Fibroblast of the conjunctiva (primary cell): ENCODE data around the gene RASGRF2.

ENCODE experiments used
- DNase-seq: peaks from one replicate; pipeline ENCODE4 v3.0.0-alpha.2; 2010; ENCODE audit warnings: low read depth

RASGRF2 gene

GRCh38 chr5:81205058-81205457 lies 244.9 kb downstream of the RASGRF2 start:
- no peak for DNase-seq

DNA sequence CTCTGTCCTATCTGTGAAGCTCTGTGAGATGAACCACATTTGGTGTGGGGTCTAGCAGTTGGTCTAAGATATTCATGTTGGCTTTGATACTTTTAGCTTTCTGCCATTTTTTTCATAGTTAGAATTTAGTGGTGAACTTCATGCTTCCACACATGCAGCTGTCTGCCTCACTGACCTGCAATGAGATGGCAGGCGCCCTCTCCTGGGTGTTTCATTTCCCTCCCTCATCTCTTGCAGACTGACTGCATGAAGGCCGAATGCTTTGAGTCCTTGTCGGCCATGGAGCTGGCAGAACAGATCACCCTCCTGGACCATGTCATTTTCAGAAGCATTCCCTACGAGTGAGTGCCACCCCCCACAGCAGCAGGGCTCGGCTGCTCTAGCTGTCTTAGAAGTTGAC lies 246.8 kb downstream of the RASGRF2 start:
- DNase-seq: no peak

DNA sequence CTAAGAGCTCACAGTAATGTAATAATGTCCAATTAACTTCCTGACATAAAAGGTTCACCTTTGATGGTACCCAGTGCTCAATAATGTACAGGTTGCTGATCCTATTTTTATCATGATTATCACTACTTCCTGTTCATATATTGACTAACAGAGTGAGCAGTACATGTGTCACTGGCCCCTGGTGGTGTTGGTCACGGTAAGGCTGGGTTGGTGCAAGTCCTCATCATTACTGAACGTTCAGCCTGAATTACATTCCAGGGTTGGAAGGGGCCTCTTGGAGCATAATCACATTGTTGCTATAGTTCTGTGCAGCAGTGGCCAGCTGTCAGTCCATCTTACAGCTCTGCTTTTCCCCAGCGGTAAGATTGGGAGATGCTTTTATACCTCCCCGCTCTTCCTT lies 248.7 kb downstream of the RASGRF2 start:
- DNase-seq: no peak

- no peak for DNase-seq
Observed at GRCh38 chr5:81209386-81209785, 249.2 kb downstream of the RASGRF2 start.

- no peak for DNase-seq
Observed at GRCh38 chr5:81209869-81210493, 249.8 kb downstream of the RASGRF2 start.

DNA sequence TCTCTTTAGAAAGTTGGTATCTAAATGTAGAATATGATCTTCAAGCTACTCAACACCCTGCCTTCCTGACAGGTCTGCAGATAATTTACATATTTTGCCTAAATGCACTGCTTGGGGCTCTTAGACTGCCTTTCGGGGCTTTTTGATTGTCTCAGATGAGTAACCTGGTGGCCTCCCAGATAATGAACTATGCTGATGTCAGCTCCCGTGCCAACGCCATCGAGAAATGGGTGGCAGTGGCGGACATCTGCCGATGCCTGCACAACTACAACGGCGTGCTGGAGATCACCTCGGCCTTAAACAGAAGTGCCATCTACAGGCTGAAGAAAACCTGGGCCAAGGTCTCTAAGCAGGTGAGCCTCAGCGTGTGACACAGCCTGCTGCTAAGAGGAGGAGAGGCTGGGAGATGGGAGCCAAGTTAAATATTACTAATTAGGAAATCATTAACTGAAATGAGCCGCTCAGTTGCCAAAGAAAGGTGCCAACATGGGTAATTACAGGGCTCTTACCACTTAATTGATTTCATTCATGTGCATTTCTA lies 252.1 kb downstream of the RASGRF2 start:
- no peak for DNase-seq

DNA sequence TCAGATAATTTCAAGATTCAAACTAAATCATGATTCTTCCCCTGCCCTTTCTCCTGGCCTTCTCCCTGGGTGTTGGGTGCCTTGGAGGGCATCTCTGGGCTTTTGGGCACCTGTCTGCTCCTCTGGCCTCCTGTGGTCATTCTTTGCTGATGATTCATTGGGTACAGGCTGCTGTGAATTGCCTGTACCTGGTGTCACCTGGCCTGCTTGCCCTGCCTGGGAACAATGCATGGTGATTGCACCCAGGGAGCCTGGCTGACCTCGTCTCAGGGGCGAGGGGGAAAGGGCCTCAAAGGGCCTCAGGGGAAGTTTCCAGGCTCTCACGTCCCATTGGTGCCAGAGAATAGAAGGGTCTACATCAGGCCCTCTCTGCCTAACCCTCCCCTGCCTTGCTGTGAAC lies 252.9 kb downstream of the RASGRF2 start:
- no peak for DNase-seq

DNA sequence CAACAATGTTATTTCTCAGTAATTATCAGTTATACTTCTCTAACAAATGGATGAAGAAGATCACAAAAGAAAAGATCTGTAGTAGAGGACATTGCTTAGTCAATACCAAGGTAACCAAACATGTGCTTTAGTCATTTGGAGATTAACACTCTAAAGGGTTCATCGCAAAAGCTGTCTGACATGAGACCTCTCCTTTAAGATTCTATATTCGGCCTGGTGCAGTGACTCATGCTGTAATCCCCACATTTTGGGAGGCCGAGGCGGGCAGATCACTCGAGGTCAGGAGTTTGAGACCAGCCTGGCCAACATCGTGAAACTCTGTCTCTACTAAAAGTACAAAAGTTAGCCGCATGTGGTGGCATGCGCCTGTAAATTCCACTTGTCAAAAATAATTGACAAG lies 254.7 kb downstream of the RASGRF2 start:
- no peak for DNase-seq

DNA sequence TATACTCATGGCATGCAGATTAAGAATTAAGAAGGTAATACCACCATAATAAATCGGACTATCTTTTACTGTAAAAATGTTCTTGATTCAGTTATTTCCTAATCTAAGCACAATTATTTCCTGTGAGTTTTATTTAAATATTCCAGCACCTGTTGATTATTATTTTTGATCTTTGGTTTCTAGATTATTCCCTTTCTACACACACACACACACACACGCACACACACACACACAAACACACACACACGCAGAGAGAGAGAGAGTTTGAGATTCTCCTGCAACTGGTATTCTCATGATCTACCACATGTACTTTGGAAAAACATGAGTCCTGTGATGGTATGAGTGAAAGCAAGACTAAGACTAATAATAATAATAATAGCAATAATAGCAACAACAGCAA lies 256.0 kb downstream of the RASGRF2 start:
- no peak for DNase-seq

DNA sequence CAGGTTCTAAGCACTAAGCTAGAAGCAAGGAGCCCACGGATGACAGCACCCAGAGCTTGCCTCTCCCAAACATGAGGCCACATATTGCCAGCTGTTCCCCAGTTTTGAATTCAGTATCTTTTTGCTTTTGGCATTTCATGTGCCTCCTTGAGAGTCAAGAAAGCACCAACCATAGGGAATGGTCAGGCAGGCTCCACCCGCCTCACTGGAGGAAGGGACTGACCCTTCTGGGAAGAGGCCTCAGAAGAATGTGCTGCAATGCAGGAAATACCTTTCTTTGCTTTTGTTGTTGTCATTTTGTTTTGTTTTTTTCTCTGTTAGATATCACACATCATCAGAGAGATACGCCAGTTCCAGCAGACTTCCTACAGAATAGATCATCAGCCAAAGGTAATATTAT lies 259.2 kb downstream of the RASGRF2 start:
- no peak for DNase-seq

GRCh38 chr5:81222285-81222684 lies 262.1 kb downstream of the RASGRF2 start:
- no peak for DNase-seq

DNA sequence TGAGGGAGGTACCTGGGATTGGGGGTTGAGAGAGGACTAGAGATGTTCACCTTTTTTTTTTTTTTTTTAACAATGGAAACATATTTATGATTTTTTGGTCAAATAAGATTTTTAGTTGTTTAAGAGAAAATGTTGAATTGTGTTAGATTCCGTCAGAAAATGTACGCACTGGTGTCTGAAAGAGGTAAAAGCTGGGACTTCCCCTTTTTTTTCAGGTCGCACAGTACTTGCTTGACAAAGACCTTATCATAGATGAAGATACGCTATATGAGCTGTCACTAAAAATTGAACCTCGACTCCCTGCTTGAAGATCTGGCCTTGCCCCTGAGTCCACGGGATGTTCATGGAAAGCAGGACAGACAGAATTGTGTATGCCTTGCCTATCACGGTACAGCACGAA lies 265.3 kb downstream of the RASGRF2 start:
- DNase-seq: no peak

DNA sequence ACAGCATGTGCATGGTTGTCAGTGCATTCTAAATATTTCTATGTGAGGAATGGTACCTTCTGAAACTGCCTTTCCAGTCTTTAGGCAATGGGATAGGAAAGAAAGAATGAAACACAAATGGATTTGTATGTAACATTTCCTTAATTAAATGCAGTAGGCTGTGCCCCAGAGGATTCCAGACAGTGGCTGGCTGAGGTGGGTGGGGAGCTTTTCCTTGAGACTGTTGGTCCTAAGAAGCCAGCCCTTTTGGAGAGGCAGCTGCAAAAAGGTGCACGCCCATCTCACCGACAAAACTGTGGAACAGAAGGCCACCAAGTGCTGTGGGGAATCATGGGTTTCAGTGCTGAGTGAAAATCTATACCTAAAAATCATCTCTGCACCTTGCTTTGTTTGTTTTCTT lies 266.1 kb downstream of the RASGRF2 start:
- DNase-seq: no peak

- DNase-seq: no peak
Observed at GRCh38 chr5:81226949-81227348, 266.8 kb downstream of the RASGRF2 start.

DNA sequence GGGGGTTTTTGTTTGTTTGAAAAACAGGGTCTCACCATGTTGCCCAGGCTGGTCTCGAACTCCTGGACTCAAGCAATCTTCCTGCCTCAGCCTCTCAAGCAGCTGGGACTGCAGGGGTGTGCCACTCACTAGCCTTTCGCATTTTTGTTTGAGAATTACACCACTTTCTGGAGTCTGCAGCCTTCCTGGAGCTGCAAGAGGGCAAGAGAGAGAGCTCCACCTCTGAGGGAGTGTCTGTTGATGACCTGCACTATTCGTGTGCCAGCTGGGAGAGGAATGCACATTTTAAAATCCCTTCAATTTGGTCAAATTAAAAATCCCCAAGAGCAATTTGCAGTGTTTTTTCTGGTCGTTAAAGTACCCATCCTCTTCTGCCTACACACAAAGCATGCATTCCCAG lies 267.9 kb downstream of the RASGRF2 start:
- no peak for DNase-seq

- DNase-seq: no peak
Observed at GRCh38 chr5:81230416-81230815, 270.3 kb downstream of the RASGRF2 start.

DNA sequence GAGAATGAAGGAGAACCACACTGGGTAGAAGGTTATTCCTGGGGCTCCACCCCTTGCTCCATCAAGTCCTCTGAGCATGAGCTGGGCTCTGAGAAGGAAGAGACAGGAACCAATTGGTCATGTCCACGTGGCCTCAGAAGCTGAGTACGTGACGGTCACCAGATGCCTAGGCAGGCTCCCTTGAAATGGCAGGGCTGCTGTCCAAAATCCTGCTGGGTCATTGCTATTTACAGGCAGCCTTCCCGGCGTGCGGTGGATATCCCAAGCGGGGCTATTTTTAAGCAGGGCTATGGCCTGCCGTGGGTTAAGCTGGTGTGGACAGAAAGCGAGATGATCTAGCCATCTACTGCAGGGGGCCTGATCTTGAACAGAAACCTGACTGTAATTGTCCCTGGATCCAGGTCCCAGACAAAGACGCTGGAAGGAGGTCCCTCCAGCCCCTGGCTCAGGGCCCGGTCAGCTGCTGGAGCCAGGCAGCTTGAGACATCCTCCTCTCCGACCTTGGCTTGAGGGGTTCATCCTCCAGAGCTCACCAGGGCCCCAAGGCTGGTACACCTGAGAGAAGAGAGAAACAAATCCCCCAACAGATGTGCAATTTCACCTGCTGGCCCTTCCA lies 272.4 kb downstream of the RASGRF2 start:
- DNase-seq: no peak

DNA sequence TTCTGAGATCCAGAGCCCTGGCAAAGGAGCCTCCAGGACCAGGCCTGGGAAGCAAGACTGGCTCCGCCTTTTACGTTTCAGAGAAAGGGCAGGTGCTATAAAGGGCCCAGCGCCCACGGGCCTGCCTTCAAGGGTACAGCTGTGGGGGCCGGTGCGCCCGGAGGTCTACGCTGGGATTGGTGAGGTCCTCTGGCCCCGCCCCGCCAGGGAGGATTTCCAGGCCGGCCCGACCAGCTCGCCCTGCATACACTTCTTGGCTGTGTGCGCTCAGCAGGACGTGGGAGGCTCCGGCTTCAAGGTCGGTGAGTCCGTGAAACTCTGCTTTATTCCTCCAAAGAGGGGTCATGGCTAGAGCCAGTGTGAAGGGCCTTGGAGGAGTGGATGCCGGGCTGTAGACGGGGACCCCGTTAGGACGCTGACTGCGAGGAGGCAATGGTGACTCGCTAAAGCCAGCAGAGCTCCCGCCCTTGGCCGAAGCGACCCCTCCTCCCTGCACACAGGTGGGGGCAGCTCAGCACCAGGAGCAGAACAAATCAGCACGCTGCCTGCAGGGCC lies 273.0 kb downstream of the RASGRF2 start, which contains the start of gene CKMT2:
Gene CKMT2, plus strand, starts transcription at position 243 of the 555 bp plus-strand sequence. CDS start 17,811 bp downstream, outside the sequence.
- DNase-seq: peak; percentile 8

DNA sequence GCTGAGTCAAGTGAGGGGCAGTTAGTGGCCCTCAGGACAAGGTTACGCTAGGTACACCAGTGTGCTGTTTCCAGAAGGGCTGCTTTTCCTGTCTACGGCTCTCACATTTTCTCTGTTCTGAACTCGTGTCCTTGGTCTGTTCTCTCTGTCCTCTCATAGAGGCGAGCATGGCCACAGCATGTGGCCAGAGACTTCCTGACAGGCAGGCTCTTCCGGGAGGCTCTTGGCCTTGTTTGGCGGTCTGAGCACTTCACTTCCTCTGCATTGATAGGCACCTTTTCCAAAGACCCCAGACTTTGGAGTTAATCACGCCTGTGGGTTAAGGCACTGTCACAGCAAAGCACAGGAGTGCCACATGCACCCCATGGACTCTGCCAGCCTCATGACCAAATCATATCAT lies 274.1 kb downstream of the RASGRF2 start:
- DNase-seq: no peak

GRCh38 chr5:81234801-81235200 lies 274.6 kb downstream of the RASGRF2 start:
- no peak for DNase-seq

- DNase-seq: no peak
Observed at GRCh38 chr5:81235287-81236072, 275.3 kb downstream of the RASGRF2 start.

DNA sequence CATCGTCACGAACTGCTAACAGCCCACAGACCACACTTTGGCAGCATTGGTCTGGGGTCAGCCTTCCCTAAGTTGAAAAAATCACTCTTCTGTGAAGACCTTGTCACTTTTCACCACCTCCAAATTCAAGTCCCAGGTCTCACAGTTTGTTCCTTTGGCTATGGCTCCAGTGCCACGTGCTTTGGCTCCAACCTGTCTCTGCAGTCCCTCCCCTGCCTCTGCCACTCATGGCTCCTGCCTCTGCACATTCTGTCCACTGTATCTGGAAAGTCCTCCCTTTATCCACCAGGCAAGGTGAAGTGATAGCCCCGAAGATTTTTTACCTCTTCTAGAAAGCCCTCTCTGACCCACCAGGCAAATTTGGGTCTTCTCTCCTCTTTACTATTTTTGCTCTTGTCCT lies 278.3 kb downstream of the RASGRF2 start:
- DNase-seq: no peak

DNA sequence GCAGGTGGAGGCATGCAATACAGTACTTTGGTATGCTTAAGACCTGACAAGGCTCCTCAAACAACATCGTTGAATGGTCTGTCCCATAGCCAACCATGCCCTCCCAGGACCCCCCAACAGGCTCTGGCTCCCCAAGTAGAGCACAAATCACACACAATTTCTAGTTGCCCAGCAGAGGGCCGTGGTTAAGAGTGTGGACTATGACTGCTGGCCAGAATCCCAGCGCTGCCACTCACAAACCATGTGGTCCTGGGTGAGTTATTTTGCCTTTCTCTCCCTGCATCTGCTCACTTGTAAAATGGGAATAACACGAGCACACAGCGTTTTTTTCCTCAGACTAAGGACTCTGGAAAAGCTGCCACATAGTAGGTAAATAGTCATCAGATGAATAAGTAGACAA lies 279.4 kb downstream of the RASGRF2 start:
- DNase-seq: no peak
